ENCODE results near the gene LACC1. TPM values are rescaled to one million over a fixed set of nuclear protein-coding genes. Genes with fewer than 3 reads are reported as not detected.

LACC1 gene
- total RNA-seq = 1 to 10 TPM; 1.4 to 1.8 TPM

DNA sequence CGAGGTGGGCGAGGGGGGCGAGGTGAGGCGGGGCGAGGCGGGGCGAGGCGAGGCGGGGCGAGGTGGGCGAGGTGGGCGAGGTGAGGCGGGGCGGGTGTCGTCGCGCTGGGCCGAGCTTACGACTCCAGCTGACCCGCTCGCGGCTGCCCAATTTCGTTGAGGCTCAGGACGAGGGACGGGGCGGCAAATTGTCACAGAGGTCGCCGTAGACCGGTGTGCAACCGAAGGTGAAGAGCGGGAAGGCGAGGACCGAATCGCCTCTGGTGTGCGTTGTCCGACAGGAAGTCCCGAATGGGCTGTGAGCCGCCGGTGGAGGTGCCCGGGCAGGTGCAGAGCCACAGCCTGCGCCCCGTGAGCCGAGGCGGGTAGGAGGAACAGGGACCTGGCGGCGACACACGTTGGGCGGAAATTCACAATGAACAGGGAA is at the start of gene LACC1:
LACC1 (plus strand) TSS at position 150 of the 427 bp plus-strand sequence. CDS start 1,082 bp downstream, outside the sequence.

DNA sequence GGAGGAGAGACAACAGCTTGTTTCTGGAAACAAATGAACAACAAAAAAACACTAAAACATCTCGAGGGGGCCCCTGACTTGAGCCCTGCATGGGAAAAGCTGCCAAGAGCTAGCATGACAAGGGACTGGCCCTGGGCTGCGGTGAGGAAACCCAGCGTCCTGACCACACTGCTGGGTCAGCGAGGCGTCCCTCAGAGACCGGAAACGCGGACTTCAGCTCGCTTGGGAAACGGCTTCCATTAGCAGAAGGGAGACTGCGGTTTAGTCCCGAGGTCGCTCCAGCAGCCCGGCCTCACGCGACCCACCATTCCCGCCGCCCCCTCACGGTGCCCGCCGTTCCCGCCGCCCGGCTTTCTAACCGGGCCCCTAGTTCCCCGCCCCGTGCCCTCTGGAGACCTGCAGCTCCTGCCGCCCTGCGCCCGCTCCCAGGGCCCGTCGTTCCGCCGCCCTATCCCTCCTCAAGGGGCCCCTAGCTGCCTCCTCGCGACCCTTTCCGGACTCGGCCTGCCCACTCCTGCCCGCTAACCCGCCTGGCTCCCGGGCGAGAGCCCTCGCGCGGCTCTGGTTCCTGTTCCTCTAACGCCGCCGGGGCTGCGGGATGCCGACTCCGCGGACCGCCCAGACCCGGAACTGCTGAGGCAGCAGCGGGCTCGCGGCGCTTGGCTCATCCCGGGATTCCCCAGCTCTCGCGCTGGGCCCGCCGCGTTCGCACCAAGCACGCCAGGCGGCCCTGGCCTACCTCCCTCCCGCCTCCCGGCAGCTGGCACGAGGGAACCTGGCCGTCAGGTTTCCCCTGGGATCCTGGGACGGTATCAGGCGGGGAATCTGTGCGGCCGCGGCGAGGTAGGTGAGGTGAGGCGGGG is 581 bp upstream of the LACC1 start, which contains the start of gene CCDC122:
CCDC122 (minus strand) TSS at position 849 of the 863 bp plus-strand sequence. CDS start 10,364 bp downstream, outside the sequence.

Other genes starting within 250 kb of the LACC1 start
- gene ENOX1, start 92.9 kb upstream of the LACC1 start, total RNA-seq = under 1 TPM; 0.19 to 0.28 TPM
- gene CCDC122, start 164 bp upstream of the LACC1 start, total RNA-seq = under 1 TPM; 0.45 to 0.84 TPM